HG03354 (cell line): ENCODE results near the gene PPP1R3C.

Source experiments
- ATAC-seq: cut with Tn5 transposase; IDR thresholded peaks from one replicate; pipeline ENCODE4 v1.9.1; 2021; ENCODE audit warnings: mild to moderate bottlenecking; ENCODE audit not compliant: unreplicated experiment, poor library complexity, severe bottlenecking

Gene PPP1R3C

GRCh38 chr10:91630625-91631024, 2.2 kb downstream of the PPP1R3C start:
- ATAC-seq, result no peak

- ATAC-seq, result no peak
Measured at GRCh38 chr10:91629715-91630549, 2.9 kb downstream of the PPP1R3C start.

- ATAC-seq, result no peak
Measured at GRCh38 chr10:91628383-91628782, 4.5 kb downstream of the PPP1R3C start.

GRCh38 chr10:91627344-91628102, 5.3 kb downstream of the PPP1R3C start:
- ATAC-seq, result no peak

- no peak for ATAC-seq
Measured at GRCh38 chr10:91626936-91627335, 5.9 kb downstream of the PPP1R3C start.

- no peak for ATAC-seq
Measured at GRCh38 chr10:91624633-91625032, 8.2 kb downstream of the PPP1R3C start.

GRCh38 chr10:91622601-91623000, 10.3 kb downstream of the PPP1R3C start:
- no peak for ATAC-seq

GRCh38 chr10:91621483-91622113, 11.3 kb downstream of the PPP1R3C start:
- no peak for ATAC-seq

- no peak for ATAC-seq
Measured at GRCh38 chr10:91617072-91617609, 15.7 kb downstream of the PPP1R3C start.

- ATAC-seq, result no peak
Measured at GRCh38 chr10:91616137-91616536, 16.7 kb downstream of the PPP1R3C start.

- no peak for ATAC-seq
Measured at GRCh38 chr10:91614225-91614624, 18.6 kb downstream of the PPP1R3C start.

- ATAC-seq, result no peak
Measured at GRCh38 chr10:91613411-91614187, 19.3 kb downstream of the PPP1R3C start.

- no peak for ATAC-seq
Measured at GRCh38 chr10:91610919-91611318, 22.0 kb downstream of the PPP1R3C start.

GRCh38 chr10:91610444-91610843, 22.4 kb downstream of the PPP1R3C start:
- no peak for ATAC-seq

GRCh38 chr10:91607646-91608403, 25.0 kb downstream of the PPP1R3C start:
- ATAC-seq, result no peak

- no peak for ATAC-seq
Measured at GRCh38 chr10:91605968-91606367, 26.9 kb downstream of the PPP1R3C start.

- no peak for ATAC-seq
Measured at GRCh38 chr10:91604553-91605534, 28.0 kb downstream of the PPP1R3C start.

GRCh38 chr10:91603931-91604331, 28.9 kb downstream of the PPP1R3C start:
- ATAC-seq, result no peak
